HepG2 (cell line): ENCODE data around the gene FAM162B. TPM values are rescaled to one million over a fixed set of nuclear protein-coding genes. Genes with fewer than 3 reads are reported as not detected.

Experiments used
- AGO1 ChIP-seq: fragments of 200-400 bp; formaldehyde crosslinking; IDR thresholded peaks from 2 replicates; pipeline ENCODE4 v1.6.1; 2017; ENCODE audit warnings: mild to moderate bottlenecking, low read depth, low read length, moderate library complexity; ENCODE audit not compliant: poor library complexity, severe bottlenecking
- ASH2L ChIP-seq: fragments of 300-600, 200-600 bp; sonication (generic); IDR thresholded peaks from 2 replicates; pipeline ENCODE4 v1.7.0; 2017; ENCODE audit warnings: low read depth, mild to moderate bottlenecking, moderate library complexity, mixed read lengths, low read length; ENCODE audit not compliant: insufficient read length
- EED ChIP-seq: sonication (generic); formaldehyde crosslinking; IDR thresholded peaks from 2 replicates; pipeline ENCODE4 v1.5.0; 2020; ENCODE audit warnings: mild to moderate bottlenecking, missing genetic modification reagents
- MTA1 ChIP-seq: sonication (generic); formaldehyde crosslinking; IDR thresholded peaks from 2 replicates; pipeline ENCODE4 v1.4.0; 2020; ENCODE audit warnings: missing genetic modification reagents, mild to moderate bottlenecking, borderline replicate concordance
- NPAS2 ChIP-seq: sonication (generic); formaldehyde crosslinking; IDR thresholded peaks from 2 replicates; pipeline ENCODE4 v1.8.0; 2022; ENCODE audit warnings: mild to moderate bottlenecking, missing genetic modification reagents, borderline replicate concordance
- NR3C1 ChIP-seq: sonication (generic); formaldehyde crosslinking; IDR thresholded peaks from 2 replicates; pipeline ENCODE4 v1.4.0; 2020; ENCODE audit warnings: missing genetic modification reagents
- SOX13 ChIP-seq, 3 experiments: fragments of 450-650 bp in 1 of 3; sonication (generic) in 1 of 3; formaldehyde crosslinking in 1 of 3; IDR thresholded peaks in 2 of 3; conservative IDR thresholded peaks in 1 of 3; 2 replicates each; pipeline versions ENCODE4 v1.5.0 to v1.6.1; 2016 to 2020; ENCODE audit warnings: antibody characterized with exemption in 1 of 3, mild to moderate bottlenecking in 1 of 3, missing compliant biosample characterization in 1 of 3, missing genetic modification reagents in 1 of 3, moderate library complexity in 1 of 3
- YEATS2 ChIP-seq: sonication (generic); formaldehyde crosslinking; IDR thresholded peaks from 2 replicates; pipeline ENCODE4 v1.4.0; 2020; ENCODE audit warnings: missing genetic modification reagents, borderline replicate concordance
- ZNF225 ChIP-seq: sonication (generic); formaldehyde crosslinking; IDR thresholded peaks from 2 replicates; pipeline ENCODE4 v1.4.0; 2020; ENCODE audit warnings: mild to moderate bottlenecking, missing genetic modification reagents
- ZNF543 ChIP-seq: sonication (generic); formaldehyde crosslinking; IDR thresholded peaks from 2 replicates; pipeline ENCODE4 v1.4.0; 2020; ENCODE audit warnings: mild to moderate bottlenecking, missing genetic modification reagents
- ZNF737 ChIP-seq: sonication (generic); formaldehyde crosslinking; IDR thresholded peaks from 2 replicates; pipeline ENCODE4 v1.5.0; 2020; ENCODE audit warnings: missing genetic modification reagents, mild to moderate bottlenecking, borderline replicate concordance
- ZNF891 ChIP-seq: sonication (generic); formaldehyde crosslinking; IDR thresholded peaks from 2 replicates; pipeline ENCODE4 v1.5.0; 2020; ENCODE audit warnings: mild to moderate bottlenecking, missing genetic modification reagents
- ZSCAN9 ChIP-seq: IDR thresholded peaks from 2 replicates; pipeline ENCODE4 v1.6.1; 2016; ENCODE audit warnings: borderline replicate concordance
- polyA plus RNA-seq, 8 experiments: library from polyadenylated mRNA; depleted of rRNA in 3 of 8; stranded (reverse) in 7 of 8; unstranded in 1 of 8; fragments of >200 nt; fragmentation: Illumina TruSeq in 4 of 8; extraction: Trizol in 4 of 8; gene quantifications; 2 replicates each; pipeline versions ENCODE4 v1.2.1 to v1.2.3, GENCODE V29; 2011 to 2016; ENCODE audit warnings: low read depth in 4 of 8, missing spikeins in 1 of 8, mixed read lengths in 1 of 8; ENCODE audit not compliant: insufficient read depth in 1 of 8
- total RNA-seq, 5 experiments: library from RNA; depleted of rRNA; stranded (reverse); fragments of >200 nt; fragmentation: Illumina TruSeq; extraction: Trizol; gene quantifications; 2 replicates each; pipeline ENCODE4 v1.2.3, GENCODE V29; 2016; ENCODE audit warnings: low read depth in 1 of 5
- TF ChIP-seq, protein P1 (sequence below): sonication (generic); formaldehyde crosslinking; IDR thresholded peaks from 2 replicates; pipeline ENCODE4 v1.8.1; 2023; ENCODE audit warnings: missing genetic modification reagents, mild to moderate bottlenecking, borderline replicate concordance

Gene FAM162B
- total and polyA plus RNA-seq, 2 of the 13 experiments (the other 11 are each of a cell fraction or from before 2014, with no cell fraction given), result not detected

DNA sequence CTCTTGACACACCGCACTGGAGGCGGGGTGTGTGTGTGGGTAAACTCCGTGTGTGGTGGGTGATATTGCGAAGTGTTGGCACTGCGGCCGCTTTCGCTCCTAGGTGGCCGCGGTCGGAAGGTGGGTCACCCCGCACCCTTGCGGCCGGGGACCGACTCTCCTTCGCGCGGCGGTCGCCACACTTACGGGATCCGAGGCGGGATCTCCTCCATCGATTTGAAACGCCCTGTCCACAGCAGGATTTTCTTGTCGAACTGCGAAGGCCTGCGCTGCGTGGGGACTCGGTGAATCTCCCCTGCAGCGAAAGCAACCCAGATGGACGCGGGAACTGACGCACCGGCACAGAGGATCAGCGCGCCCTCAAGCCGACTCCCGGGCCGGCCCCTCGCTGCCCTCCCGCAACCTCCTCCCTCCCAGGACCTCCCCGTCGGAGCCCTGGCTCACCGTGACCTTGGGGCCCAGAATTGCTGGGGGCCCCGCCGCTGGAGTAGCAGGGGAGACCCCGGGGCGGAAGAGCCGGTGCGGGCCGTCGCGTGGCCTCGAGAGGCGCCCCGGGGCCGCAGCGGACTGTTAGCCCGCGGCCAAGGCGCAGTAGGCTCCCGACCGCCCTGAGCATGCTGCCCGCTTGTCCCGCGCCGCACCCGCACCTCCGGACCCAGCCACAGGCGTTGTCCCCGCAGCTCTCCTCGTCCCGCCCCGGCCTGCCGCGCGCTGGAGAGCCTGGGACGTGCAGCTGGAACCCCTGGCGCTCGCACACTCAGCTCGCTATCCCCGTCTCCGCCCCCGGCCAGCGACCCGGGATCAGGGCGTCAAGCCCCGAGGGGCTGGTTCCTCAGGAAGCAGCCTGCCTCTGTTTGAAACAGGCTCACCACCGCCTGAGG, at the start of gene FAM162B (continued):
- TF ChIP-seq AGO1, result no peak
- TF ChIP-seq SOX13 (IDR thresholded peaks at IDR 0.05), result no peak
- no peak for TF ChIP-seq SOX13 (CRISPR knock-in tag; conservative IDR thresholded peaks at IDR 0.05 in 1 of 2, IDR thresholded peaks at IDR 0.05 in 1 of 2)
- TF ChIP-seq NPAS2, result no peak
- TF ChIP-seq, protein P1, sequence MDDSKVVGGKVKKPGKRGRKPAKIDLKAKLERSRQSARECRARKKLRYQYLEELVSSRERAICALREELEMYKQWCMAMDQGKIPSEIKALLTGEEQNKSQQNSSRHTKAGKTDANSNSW, result no peak
- TF ChIP-seq YEATS2 (CRISPR knock-in tag), result no peak
- TF ChIP-seq ZNF225 (CRISPR knock-in tag), result peak; percentile 10; the same call in 1 of the 2 replicates
- peak; percentile 66; the same call in 1 of the 2 replicates for TF ChIP-seq MTA1 (CRISPR knock-in tag)
- no peak for TF ChIP-seq ASH2L
- TF ChIP-seq ZSCAN9 (CRISPR knock-in tag), result no peak
- TF ChIP-seq ZNF543, result 0 out of 2 replicates have a peak, but pooled peaks have one; percentile 13
- TF ChIP-seq NR3C1, result no peak
- TF ChIP-seq ZNF891 (CRISPR knock-in tag), result peak; percentile 42; the same call in 1 of the 2 replicates
- peak; percentile 70; the same call in 1 of the 2 replicates for TF ChIP-seq EED (CRISPR knock-in tag)
- no peak for TF ChIP-seq ZNF737
- TF ChIP-seq, all 625 proteins: peak for 44
